Stomach (tissue), 9 donors: Measurements from ENCODE around the gene GARIN5B. TPM values are rescaled to one million over a fixed set of nuclear protein-coding genes. Genes with fewer than 3 reads are reported as not detected.

ENCODE experiments used
- DNase-seq, 2 donors: peaks; one replicate each; pipeline versions ENCODE4 v3.0.0 to v3.0.0-alpha.2; 2013 to 2019
- H3K27ac ChIP-seq, 5 donors: fragments of 200-600 bp in 4 of 5; sonication (generic) in 4 of 5; one replicate each; pipeline ENCODE4 v1.5.1; 2013 to 2019; ENCODE audit warnings: mild to moderate bottlenecking in 1 of 5, moderate library complexity in 1 of 5
- H3K27me3 ChIP-seq, 3 donors: fragments of 200-600 bp; sonication (generic); one replicate each; pipeline ENCODE4 v1.5.1; 2017 to 2019; ENCODE audit warnings: mixed run types in 1 of 3
- H3K36me3 ChIP-seq, 4 donors: fragments of 200-600 bp; sonication (generic); 1 replicate in 3 of 4; 2 replicates in 1 of 4; pipeline ENCODE4 v1.5.1; 2016 to 2019
- H3K4me1 ChIP-seq, 4 donors: fragments of 200-600 bp; sonication (generic); one replicate each; pipeline ENCODE4 v1.5.1; 2016 to 2019
- H3K4me3 ChIP-seq, 4 donors: fragments of 200-600 bp; sonication (generic) in 3 of 4; one replicate each; pipeline ENCODE4 v1.5.1; 2016 to 2019; ENCODE audit warnings: mild to moderate bottlenecking in 1 of 4
- H3K9me3 ChIP-seq, 4 donors: fragments of 200-600 bp; sonication (generic); one replicate each; pipeline ENCODE4 v1.5.1; 2016 to 2019
- EP300 ChIP-seq: sonication (generic); formaldehyde crosslinking; IDR thresholded peaks from one replicate; pipeline ENCODE4 v1.6.1; 2017; ENCODE audit warnings: antibody characterized with exemption
- POLR2A ChIP-seq, 4 donors: fragments of 450-650 bp; IDR thresholded peaks; one replicate each; pipeline ENCODE4 v1.6.1; 2016; ENCODE audit warnings: antibody characterized with exemption in 4 of 4, control low read depth in 2 of 4, mild to moderate bottlenecking in 1 of 4, moderate library complexity in 1 of 4
- POLR2AphosphoS5 ChIP-seq, 3 donors: sonication (generic); formaldehyde crosslinking; IDR thresholded peaks; one replicate each; pipeline ENCODE4 v1.6.1; 2016; ENCODE audit warnings: antibody characterized with exemption in 3 of 3
- WGBS, 5 donors: extraction: QIAGEN DNeasy Blood & Tissue Kit in 3 of 5; methylation state at CpG; one replicate each; pipeline versions ENCODE4 v1.1.5 to v1.1.7; 2013 to 2018; 5-methylcytosine and 5-hydroxymethylcytosine counted together
- intact Hi-C: fragments of 100-400 bp; cut with DNase I; formaldehyde crosslinking; loops from one replicate; pipeline ENCODE4 v1.15.1; 2023; ENCODE audit warnings: low total_unique reads
- polyA plus RNA-seq, 3 donors: library from polyadenylated mRNA; stranded (reverse); fragments of 200-250 nt; gene quantifications; one replicate each; pipeline ENCODE4 v1.2.3, GENCODE V29; 2013
- total RNA-seq, 5 donors: library from RNA; depleted of rRNA; stranded (reverse); fragments of >200 nt; gene quantifications; one replicate each; pipeline versions ENCODE4 v1.1.0 to v1.2.3, GENCODE V29; 2014 to 2016
- TF ChIP-seq, protein P1 (sequence below), 7 experiments: fragments of 450-650 bp in 4 of 7; fragments of 200-600 bp in 3 of 7; sonication (generic) in 3 of 7; IDR thresholded peaks; one replicate each; pipeline ENCODE4 v1.5.1; 2016 to 2019; ENCODE audit warnings: antibody characterized with exemption in 7 of 7, control low read depth in 2 of 7, mild to moderate bottlenecking in 1 of 7
- donor health status: healthy with polysubstance abuse.
- donor health status: Bipolar disorder and iron deficiency.
- donor health status: healthy.

Gene GARIN5B
- total and polyA plus RNA-seq, 8 donors, result not detected

DNA sequence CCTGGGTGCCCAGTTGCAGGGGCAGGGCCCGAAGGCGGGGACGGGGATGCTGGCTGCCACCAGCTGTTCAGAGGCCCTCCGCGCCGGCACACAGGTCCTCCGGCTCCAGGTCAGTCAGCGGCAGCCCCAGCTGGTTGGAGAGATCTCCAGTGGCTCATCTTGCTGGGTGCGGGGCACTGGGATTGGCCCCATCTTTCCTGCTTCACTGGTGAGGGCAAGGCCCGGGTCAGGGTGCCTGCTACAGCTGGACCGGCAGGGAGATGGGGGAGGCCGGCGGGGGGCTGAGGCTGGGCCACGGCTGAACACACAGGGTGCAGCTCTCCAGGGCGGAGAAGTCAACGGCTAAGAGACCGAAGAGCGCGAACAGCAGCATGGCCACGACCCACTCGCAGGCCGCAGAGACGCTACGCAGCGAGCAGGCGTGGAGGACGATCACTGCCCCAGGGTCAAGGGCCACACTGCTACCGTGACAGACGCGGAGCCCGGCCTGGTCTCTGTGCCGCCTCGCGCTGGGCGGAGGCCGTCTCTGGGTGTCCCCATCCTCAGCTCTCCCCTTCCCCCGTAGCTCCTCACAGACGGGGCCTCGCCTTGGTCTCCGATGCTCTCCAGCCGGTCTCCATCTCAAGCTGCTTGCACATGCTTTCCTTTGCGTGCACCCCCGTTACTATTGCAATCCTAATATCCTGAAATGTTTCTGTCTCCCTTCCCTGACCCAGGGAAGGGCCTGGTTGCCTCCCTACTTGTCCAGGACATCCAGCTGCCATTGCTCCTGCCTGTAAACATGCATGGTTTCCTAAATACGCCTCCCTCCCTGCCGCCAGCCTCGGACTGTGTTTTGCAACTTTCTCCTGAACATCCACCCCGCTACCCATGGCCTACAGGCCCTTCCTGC, 50.2 kb downstream of the GARIN5B start:
- Histone ChIP-seq H3K4me1 (no peaks in the 10 kb centered on the region), H3K27me3 (no peaks in the 10 kb centered on the region), H3K36me3 (peaks cover 0 to 23% (median 6%) of the 10 kb centered on the region in 4 donors), H3K9me3 (no peaks in the 10 kb centered on the region), H3K27ac (no peak overlapping the region), H3K4me3 (no peak overlapping the region)
- WGBS, 5 donors, result 81 to 87% (median 85%) methylated on average over 45 to 47 of the region's 47 CpGs
- intact Hi-C loops, result no loop called here
- TF ChIP-seq EP300 (no peak), POLR2A (IDR thresholded peaks at IDR 0.05) (no peak), POLR2AphosphoS5 (IDR thresholded peaks at IDR 0.05) (no peak)
- TF ChIP-seq, protein P1, sequence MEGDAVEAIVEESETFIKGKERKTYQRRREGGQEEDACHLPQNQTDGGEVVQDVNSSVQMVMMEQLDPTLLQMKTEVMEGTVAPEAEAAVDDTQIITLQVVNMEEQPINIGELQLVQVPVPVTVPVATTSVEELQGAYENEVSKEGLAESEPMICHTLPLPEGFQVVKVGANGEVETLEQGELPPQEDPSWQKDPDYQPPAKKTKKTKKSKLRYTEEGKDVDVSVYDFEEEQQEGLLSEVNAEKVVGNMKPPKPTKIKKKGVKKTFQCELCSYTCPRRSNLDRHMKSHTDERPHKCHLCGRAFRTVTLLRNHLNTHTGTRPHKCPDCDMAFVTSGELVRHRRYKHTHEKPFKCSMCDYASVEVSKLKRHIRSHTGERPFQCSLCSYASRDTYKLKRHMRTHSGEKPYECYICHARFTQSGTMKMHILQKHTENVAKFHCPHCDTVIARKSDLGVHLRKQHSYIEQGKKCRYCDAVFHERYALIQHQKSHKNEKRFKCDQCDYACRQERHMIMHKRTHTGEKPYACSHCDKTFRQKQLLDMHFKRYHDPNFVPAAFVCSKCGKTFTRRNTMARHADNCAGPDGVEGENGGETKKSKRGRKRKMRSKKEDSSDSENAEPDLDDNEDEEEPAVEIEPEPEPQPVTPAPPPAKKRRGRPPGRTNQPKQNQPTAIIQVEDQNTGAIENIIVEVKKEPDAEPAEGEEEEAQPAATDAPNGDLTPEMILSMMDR (IDR thresholded peaks at IDR 0.05), result no peak
- no peak for DNase-seq

DNA sequence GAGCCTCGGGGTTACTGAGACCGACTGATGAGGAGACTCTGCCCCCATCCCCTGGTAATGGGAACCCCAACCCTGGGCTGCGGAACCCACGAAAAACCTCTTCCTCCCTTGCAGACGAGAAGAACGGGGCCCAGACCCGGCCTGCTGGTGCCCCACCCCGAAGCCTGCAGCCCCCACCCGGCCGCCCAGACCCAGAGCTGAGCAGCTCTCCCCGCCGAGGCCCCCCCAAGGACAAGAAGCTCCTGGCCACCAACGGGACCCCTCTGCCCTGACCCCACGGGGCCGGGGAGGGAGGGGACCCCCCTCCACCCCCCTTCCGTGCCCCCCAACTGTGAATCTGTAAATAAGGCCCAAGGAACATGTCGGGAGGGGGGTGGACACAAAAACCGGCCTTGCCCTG, 51.3 kb downstream of the GARIN5B start:
- no peak overlapping the region for H3K4me3 ChIP-seq
- no peaks in the 10 kb centered on the region for H3K9me3 ChIP-seq
- intact Hi-C loops, result no loop called here
- no peak for DNase-seq
- WGBS, 5 donors, result 69 to 85% (median 79%) methylated on average over 5 to 18 of the region's 18 CpGs
- H3K27ac ChIP-seq, result no peak overlapping the region
- no peaks in the 10 kb centered on the region for H3K4me1 ChIP-seq
- TF ChIP-seq, protein P1 (IDR thresholded peaks at IDR 0.05), result no peak
- TF ChIP-seq EP300, result no peak
- no peak for TF ChIP-seq POLR2A (IDR thresholded peaks at IDR 0.05)
- TF ChIP-seq POLR2AphosphoS5 (IDR thresholded peaks at IDR 0.05), result no peak
- peaks cover 0 to 34% (median 8%) of the 10 kb centered on the region in 4 donors for H3K36me3 ChIP-seq
- H3K27me3 ChIP-seq, result no peaks in the 10 kb centered on the region

DNA sequence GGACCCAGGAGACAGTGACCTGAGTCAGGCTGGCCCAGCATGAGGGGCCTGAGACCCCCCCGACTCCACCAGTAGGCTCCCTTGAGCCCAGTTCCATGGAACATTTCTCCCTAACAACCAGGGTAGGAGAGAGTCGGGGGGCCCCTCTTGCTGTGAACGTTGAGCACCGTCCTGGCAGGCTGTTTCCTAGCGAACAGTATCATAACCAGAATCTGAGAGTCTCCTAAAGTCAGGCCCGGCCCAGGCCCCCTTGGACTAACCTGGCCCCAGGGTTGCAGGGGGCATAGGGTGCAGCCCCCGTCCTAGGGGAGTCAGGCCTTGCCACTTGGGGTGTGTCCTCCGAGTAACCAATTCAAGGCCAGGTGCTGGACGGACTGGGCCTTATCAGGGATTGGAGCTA, 51.7 kb downstream of the GARIN5B start:
- intact Hi-C loops, result no loop called here
- TF ChIP-seq POLR2A (IDR thresholded peaks at IDR 0.05), result no peak
- no peak for TF ChIP-seq EP300
- no peak for TF ChIP-seq POLR2AphosphoS5 (IDR thresholded peaks at IDR 0.05)
- TF ChIP-seq, protein P1 (IDR thresholded peaks at IDR 0.05), result no peak
- DNase-seq, result no peak
- Histone ChIP-seq H3K4me3 (no peak overlapping the region), H3K4me1 (no peaks in the 10 kb centered on the region), H3K27me3 (no peaks in the 10 kb centered on the region), H3K36me3 (peaks cover 0 to 38% (median 12%) of the 10 kb centered on the region in 4 donors), H3K27ac (no peak overlapping the region), H3K9me3 (no peaks in the 10 kb centered on the region)
- 82 to 90% (median 83%) methylated on average over 1 to 9 of the region's 9 CpGs for WGBS, 5 donors

DNA sequence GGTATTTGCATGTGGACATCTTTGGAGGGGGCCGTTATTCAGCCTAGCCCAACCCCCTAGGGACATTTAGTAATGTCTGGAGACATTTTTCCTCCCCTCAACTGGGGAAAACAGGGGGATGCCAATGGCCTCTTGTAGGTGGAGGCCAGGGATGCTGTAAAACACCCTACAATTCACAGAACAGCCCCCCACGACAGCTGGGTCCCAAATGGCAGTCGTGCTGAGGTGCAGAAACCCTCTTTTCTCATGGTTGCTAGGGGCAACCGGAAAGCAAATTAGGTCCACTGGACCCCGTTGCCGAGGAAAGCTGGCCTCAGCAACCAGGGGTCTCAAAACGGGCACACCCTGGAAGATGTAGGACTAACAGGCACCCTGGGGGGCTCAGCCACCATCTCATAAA, 52.6 kb downstream of the GARIN5B start:
- no peaks in the 10 kb centered on the region for H3K9me3 ChIP-seq
- DNase-seq, result no peak
- intact Hi-C loops, result no loop called here
- 77 to 83% (median 80%) methylated on average over 7 of the region's 7 CpGs for WGBS, 5 donors
- TF ChIP-seq EP300 (no peak), POLR2A (IDR thresholded peaks at IDR 0.05) (no peak), POLR2AphosphoS5 (IDR thresholded peaks at IDR 0.05) (no peak)
- TF ChIP-seq, protein P1 (IDR thresholded peaks at IDR 0.05), result no peak
- H3K4me1 ChIP-seq, result no peaks in the 10 kb centered on the region
- no peaks in the 10 kb centered on the region for H3K27me3 ChIP-seq
- H3K27ac ChIP-seq, result no peak overlapping the region
- peaks cover 0 to 45% (median 16%) of the 10 kb centered on the region in 4 donors for H3K36me3 ChIP-seq
- H3K4me3 ChIP-seq, result no peak overlapping the region
